ENCODE measurements around the gene P4HB.
A peak's percentile ranks its signal among the peaks of the same experiment; 100 is the strongest.

The P4HB gene

GRCh38 chr17:81832608-81833159 lies 27.7 kb downstream of the P4HB start:
- peak; percentile 15 to 51 (median 15) for DNase-seq (ENCODE audit: low read depth in 3 of 3)

GRCh38 chr17:81831957-81832607 lies 28.3 kb downstream of the P4HB start:
- peak; percentile 12 to 39 (median 20) for DNase-seq (ENCODE audit: low read depth in 3 of 3)

- DNase-seq (ENCODE audit: low read depth in 3 of 3), result no peak
Observed at GRCh38 chr17:81831563-81831956, 28.8 kb downstream of the P4HB start.

- no peak for DNase-seq (ENCODE audit: low read depth in 3 of 3)
Observed at GRCh38 chr17:81829858-81830257, 30.5 kb downstream of the P4HB start.

- no peak for DNase-seq (ENCODE audit: low read depth in 3 of 3)
Observed at GRCh38 chr17:81828656-81829055, 31.7 kb downstream of the P4HB start.

GRCh38 chr17:81825841-81826466 lies 34.4 kb downstream of the P4HB start:
- DNase-seq (ENCODE audit: low read depth in 3 of 3), result no peak

- DNase-seq (ENCODE audit: low read depth in 3 of 3), result no peak
Observed at GRCh38 chr17:81824595-81824994, 35.7 kb downstream of the P4HB start.

GRCh38 chr17:81823820-81824550 lies 36.4 kb downstream of the P4HB start:
- no peak for DNase-seq (ENCODE audit: low read depth in 3 of 3)

- DNase-seq (ENCODE audit: low read depth in 3 of 3), result no peak
Observed at GRCh38 chr17:81822996-81823819, 37.1 kb downstream of the P4HB start.

GRCh38 chr17:81822312-81822637 lies 38.1 kb downstream of the P4HB start:
- no peak for DNase-seq (ENCODE audit: low read depth in 3 of 3)

GRCh38 chr17:81821603-81822311 lies 38.6 kb downstream of the P4HB start:
- DNase-seq (ENCODE audit: low read depth in 3 of 3), result no peak

- DNase-seq (ENCODE audit: low read depth in 3 of 3), result no peak
Observed at GRCh38 chr17:81821147-81821546, 39.2 kb downstream of the P4HB start.

GRCh38 chr17:81819708-81820107 lies 40.6 kb downstream of the P4HB start:
- no peak for DNase-seq (ENCODE audit: low read depth in 3 of 3)

- no peak for DNase-seq (ENCODE audit: low read depth in 3 of 3)
Observed at GRCh38 chr17:81817758-81818147, 42.6 kb downstream of the P4HB start.

GRCh38 chr17:81815646-81815986 lies 44.7 kb downstream of the P4HB start:
- no peak for DNase-seq (ENCODE audit: low read depth in 3 of 3)

- DNase-seq (ENCODE audit: low read depth in 3 of 3), result no peak
Observed at GRCh38 chr17:81814748-81815645, 45.3 kb downstream of the P4HB start.

GRCh38 chr17:81813861-81814683 lies 46.3 kb downstream of the P4HB start:
- DNase-seq (ENCODE audit: low read depth in 3 of 3), result no peak

- DNase-seq (ENCODE audit: low read depth in 3 of 3), result no peak
Observed at GRCh38 chr17:81813371-81813684, 47.0 kb downstream of the P4HB start.

- DNase-seq (ENCODE audit: low read depth in 3 of 3), result no peak
Observed at GRCh38 chr17:81812571-81813370, 47.6 kb downstream of the P4HB start.
